Activated naive CD4-positive, alpha-beta T cell treated with anti-CD3 and anti-CD28 coated beads, Interleukin-2, amount 50 U/mL, for 24 hours (primary cell): ENCODE data around the gene SMCHD1.
"Not testable (repeated sequence)": the region's sequence is repeated elsewhere in the genome, so short reads cannot be mapped to it uniquely, and the experiment has no call there.

Experiments used
- H3K27ac Mint-ChIP-seq: one replicate; pipeline ENCODE4 v1.8.0; 2021; ENCODE audit warnings: mild to moderate bottlenecking, mixed read lengths
- H3K27me3 Mint-ChIP-seq: one replicate; pipeline ENCODE4 v1.8.0; 2021; ENCODE audit warnings: mixed read lengths
- H3K36me3 Mint-ChIP-seq: one replicate; pipeline ENCODE4 v1.8.0; 2021; ENCODE audit warnings: mixed read lengths
- H3K4me1 Mint-ChIP-seq: one replicate; pipeline ENCODE4 v1.8.0; 2021; ENCODE audit warnings: mixed read lengths
- H3K4me3 Mint-ChIP-seq: one replicate; pipeline ENCODE4 v1.8.0; 2021; ENCODE audit warnings: mild to moderate bottlenecking, mixed read lengths
- H3K9me3 Mint-ChIP-seq: one replicate; pipeline ENCODE4 v1.8.0; 2021; ENCODE audit warnings: mixed read lengths

Gene SMCHD1

DNA sequence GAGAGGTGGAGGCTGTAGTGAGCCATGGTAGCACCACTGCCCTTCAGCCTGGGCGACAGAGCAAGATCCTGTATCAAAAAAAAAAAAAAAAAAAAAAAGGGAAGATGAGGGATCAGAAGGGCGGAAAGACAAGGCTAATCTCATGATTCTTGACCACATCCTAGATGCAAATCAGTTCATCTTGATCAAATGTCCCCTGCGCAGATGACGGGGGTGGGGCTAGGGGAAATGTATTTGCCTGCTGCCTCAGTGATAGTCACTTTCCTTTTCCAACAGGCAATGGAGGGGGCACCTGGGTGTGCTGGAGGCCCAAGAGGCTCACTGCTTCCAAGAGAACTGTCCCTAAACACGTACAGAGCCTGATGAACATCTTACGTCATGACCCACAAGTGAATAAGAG, 187.6 kb downstream of the SMCHD1 start:
- peaks cover 6% of the 10 kb centered on the region for H3K9me3 Mint-ChIP-seq
- H3K27me3 Mint-ChIP-seq, result peaks cover 9% of the 10 kb centered on the region
- H3K36me3 Mint-ChIP-seq, result peaks cover 4% of the 10 kb centered on the region
- H3K27ac Mint-ChIP-seq, result no peak overlapping the region
- peaks cover 12% of the 10 kb centered on the region for H3K4me1 Mint-ChIP-seq
- H3K4me3 Mint-ChIP-seq, result no peak overlapping the region

DNA sequence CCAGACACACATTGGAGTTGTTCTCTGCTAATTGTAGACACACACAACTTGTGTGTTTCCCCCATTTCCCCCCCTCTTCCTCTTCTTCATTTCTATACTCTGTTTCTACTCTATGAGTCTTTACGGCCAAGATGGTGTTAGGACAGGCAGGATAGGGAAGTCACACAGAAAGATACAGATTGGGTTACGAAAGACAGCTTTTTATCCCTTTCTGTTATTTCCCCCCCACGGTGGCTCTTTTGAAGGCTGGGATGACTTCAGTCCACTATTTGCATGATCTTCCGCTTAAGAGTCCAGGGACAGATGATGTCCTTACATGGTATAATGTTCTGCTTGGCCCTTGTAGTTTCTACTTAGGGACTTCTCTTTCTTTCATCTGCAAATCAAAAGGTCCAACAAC, 189.6 kb downstream of the SMCHD1 start:
- Mint-ChIP-seq H3K4me3 (no peak overlapping the region), H3K27ac (no peak overlapping the region), H3K36me3 (no peaks in the 10 kb centered on the region), H3K9me3 (no peaks in the 10 kb centered on the region), H3K27me3 (peaks cover 26% of the 10 kb centered on the region), H3K4me1 (peaks cover 19% of the 10 kb centered on the region)

DNA sequence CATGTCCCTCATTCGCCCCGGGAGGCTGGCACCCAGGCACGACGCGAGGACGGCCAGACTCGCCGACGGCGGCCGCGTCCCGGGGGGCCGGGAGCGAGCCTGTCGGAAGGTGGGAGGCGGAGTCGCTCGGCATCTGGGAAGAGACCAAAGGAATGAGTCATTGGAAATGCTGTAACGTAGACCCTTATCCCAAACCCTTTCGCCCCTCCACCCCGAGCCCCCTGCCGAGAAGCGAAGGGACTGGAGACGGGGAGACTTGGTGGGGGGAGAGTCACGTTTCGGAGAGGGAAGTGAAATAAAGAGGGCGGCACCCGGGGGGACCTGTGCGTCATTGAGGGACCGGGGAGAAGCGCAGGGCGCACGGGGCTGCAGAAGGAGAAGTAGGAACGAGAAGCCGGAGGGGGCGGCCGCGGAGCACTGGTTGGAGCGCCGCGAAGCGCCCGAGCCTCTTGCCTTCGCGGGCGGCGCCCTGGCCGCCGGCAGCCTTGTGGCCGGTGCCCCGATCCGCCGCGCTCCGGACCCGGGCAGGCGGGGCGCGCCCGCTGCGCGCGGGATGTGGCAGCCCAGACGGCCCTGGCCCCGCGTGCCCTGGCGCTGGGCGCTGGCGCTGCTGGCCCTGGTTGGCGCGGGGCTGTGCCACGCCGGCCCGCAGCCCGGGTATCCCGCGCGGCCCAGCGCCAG, 191.2 kb downstream of the SMCHD1 start, which contains the start of gene EMILIN2:
Gene EMILIN2 (plus strand): TSS at position 371 of the 681 bp plus-strand sequence. CDS start 183 bp downstream, at position 554.
- Mint-ChIP-seq H3K27ac (peak within 1 kb of the TSS; percentile 33), H3K36me3 (no peaks in the 10 kb centered on the region), H3K27me3 (peaks cover 31% of the 10 kb centered on the region)

DNA sequence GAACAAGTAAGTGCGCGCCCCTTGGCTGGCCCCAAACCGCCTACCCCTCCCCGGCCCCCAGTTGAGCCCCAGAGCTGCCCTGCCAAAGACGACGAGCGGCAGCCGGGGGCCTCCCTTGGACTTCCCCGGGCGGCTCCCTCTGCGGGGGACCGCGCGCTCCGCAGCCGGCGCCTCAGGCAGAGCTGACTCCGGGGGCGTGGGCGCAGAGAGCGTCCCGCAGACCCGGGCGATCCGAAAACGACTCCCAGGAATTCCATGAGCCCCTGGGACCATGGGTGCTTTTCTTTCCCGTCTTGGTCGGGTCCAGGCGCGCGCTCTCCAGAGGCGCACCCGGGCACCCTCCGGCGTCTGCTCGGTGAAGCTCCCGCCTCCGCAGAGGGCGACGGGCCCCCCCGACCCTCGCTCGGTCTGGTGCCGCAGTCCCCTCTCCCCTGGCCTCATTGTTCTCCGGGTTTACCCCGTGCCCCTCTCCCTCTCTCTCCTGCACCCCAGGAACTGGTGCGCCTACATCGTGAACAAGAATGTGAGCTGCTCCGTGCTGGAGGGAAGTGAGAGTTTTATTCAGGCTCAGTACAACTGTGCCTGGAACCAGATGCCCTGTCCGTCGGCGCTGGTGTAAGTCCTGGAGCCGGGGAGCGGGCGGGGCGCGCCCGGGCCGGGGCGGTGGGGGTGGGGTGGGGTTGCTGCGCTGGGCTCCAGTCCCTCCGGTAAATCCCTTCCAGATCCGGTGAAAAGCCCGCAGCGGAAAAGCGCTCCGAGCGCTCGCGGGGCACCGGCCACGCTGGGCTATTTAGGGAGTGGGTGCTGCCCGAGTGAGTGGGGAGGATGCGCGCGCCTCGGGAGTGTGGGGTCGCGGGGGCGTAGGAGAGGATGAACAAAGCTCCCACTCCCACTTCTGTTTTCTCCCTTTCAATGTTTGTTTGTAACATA, 192.1 kb downstream of the SMCHD1 start:
- H3K36me3 Mint-ChIP-seq, result no peaks in the 10 kb centered on the region
- peak overlapping the region; percentile 87 for H3K4me3 Mint-ChIP-seq
- peak overlapping the region; percentile 51 for H3K27ac Mint-ChIP-seq
- no peaks in the 10 kb centered on the region for H3K9me3 Mint-ChIP-seq
- H3K4me1 Mint-ChIP-seq, result peaks cover 23% of the 10 kb centered on the region
- peaks cover 35% of the 10 kb centered on the region for H3K27me3 Mint-ChIP-seq

More for the DNA sequence above, 191.2 kb downstream of the SMCHD1 start, which contains the start of gene EMILIN2:
- Mint-ChIP-seq H3K9me3 (no peaks in the 10 kb centered on the region), H3K4me3 (peak within 1 kb of the TSS; percentile 89), H3K4me1 (peaks cover 23% of the 10 kb centered on the region)

DNA sequence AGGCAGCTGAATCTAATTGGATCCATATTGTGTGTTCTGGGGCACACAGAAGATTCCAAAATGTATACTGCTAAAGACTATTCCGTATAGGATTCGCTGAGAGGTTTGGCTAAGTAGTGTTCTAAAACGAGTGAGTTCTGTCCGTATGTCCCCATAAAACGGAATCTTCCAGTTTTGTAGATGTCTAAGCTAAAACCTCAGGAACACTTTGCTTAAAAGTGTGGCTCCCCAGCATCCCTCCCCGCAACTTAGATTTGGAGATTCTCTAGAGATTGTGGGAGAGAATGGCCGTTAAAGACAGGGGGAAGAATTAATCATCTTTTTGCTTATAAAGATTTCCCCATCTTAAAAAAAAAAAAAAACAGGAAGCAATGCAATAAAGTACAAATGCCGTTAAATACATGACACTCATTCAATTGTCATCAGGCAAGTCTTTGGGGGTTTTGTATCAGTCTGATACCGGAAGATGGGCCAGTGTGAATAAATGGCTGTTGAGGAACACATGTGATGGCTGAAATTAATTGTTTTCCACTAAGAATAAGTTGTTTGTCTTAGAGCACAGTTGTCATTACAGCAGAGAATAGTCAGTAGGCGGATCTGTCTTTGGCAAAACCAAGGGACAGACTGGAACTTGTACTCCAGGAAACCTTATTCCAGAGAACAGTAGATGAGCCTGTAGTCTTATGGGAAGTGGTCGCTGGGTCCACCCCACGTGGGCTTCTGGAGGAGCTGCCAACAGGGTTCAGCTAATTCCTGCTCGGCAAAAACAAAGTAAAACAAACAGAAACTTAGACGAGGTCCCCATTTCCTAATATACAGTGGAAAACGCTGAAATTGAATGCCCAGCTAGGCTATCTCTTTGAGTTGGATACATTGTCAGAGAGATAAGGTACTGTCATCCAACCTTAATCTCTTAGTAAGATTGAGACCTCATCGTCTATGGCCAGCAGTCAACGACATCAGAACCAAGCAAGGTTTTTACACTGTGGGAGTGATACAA, 193.0 kb downstream of the SMCHD1 start:
- no peaks in the 10 kb centered on the region for H3K36me3 Mint-ChIP-seq
- peaks cover 23% of the 10 kb centered on the region for H3K4me1 Mint-ChIP-seq
- H3K9me3 Mint-ChIP-seq, result no peaks in the 10 kb centered on the region
- peak overlapping the region; percentile 30 for H3K27ac Mint-ChIP-seq
- H3K27me3 Mint-ChIP-seq, result peaks cover 35% of the 10 kb centered on the region
- peak overlapping the region; percentile 87 for H3K4me3 Mint-ChIP-seq

DNA sequence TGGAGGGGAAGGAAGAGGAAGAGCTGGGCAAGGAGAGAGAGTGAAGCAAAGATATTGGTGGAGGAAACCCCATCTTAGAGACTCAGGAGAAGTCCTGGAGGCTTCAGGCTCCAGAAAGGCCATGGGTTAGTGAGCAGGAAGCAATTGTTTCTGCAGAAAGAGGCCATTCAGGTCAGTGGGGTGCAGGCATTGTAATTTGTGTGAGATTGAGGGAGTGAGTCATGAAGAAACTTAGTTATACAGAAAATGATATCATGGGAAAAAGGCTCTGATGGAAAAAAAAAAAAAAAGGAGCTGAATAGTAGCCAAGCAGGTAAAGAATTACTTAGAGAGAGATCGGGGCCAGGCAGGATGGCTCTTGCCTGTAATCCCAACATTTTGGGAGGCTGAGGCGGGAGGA, 195.3 kb downstream of the SMCHD1 start:
- H3K9me3 Mint-ChIP-seq, result no peaks in the 10 kb centered on the region
- H3K4me1 Mint-ChIP-seq, result peaks cover 22% of the 10 kb centered on the region
- H3K27me3 Mint-ChIP-seq, result peaks cover 33% of the 10 kb centered on the region
- no peaks in the 10 kb centered on the region for H3K36me3 Mint-ChIP-seq
- H3K27ac Mint-ChIP-seq, result no peak overlapping the region
- H3K4me3 Mint-ChIP-seq, result no peak overlapping the region

DNA sequence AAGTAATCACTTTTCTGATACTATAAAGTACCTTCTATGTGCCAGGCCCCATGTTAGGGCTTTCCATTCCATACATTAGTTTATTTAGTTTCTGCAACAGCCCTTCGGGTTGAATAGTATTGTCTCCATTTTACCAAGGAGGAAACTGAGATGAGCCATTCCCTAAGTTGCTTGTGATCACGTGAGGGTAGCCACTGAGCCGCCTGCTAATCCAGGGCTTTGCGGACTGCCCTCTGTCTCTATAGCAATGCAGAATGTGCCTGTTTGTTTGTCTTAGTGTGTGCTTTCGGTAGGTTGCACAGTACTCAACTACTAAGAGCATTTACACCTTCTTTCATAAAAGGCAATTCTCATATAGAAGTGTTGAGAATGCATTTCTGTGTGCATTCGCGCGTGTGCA, 196.2 kb downstream of the SMCHD1 start:
- H3K9me3 Mint-ChIP-seq, result no peaks in the 10 kb centered on the region
- H3K36me3 Mint-ChIP-seq, result no peaks in the 10 kb centered on the region
- H3K27ac Mint-ChIP-seq, result no peak overlapping the region
- H3K4me1 Mint-ChIP-seq, result peaks cover 22% of the 10 kb centered on the region
- peaks cover 29% of the 10 kb centered on the region for H3K27me3 Mint-ChIP-seq
- no peak overlapping the region for H3K4me3 Mint-ChIP-seq

DNA sequence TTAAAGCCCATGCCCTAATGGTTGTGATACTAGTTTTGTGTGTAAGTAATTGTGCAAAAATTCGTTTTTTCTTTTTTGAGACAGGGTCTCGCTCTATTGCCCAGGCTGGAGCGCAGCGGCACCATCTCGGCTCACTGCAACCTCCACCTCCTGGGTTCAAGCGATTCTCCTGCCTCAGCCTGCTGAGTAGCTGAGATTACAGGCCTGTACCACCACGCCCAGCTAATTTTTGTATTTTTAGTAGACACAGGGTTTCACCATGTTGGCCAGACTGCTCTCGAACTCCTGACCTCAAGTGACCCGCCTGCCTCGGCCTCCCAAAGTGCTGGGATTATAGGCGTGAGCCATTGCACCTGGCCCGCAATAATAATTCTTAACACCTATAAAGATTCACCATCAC, 196.9 kb downstream of the SMCHD1 start:
- peaks cover 29% of the 10 kb centered on the region for H3K27me3 Mint-ChIP-seq

DNA sequence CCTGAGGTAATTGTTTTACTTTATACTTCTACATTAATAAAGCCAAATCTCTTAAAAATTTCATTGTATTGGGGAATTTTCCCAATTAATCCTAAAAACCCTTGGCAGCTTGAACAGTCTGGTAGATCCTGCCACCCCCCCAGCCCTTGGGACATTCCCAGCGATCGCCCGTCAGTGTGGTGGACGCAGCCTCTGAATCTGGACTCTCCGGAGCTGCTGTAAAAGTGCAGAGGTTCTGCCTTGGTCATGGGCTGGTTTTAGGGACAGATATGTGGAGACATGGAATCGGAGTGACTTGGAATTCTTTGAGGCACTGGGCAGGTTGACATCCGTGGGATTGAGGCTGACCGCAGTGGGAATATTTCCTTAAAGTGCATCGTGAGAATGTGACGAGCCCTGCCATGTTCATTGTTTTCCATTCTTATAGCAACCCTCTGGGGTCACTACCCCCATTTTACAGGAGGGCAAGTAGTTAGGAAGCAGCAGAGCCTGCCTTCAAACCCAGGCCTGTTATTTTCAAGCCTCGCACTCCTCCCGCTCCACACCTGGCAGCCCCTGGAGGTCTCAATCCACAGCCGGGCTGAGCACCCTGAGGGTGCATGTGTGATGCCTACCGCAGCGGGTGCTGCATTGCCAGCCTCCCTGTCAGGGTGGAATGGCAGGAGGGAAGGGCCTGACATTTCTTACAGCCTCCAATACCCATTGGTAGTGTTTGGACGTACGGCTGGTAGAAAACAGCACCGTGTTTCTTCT, 197.8 kb downstream of the SMCHD1 start:
- Mint-ChIP-seq H3K9me3 (no peaks in the 10 kb centered on the region), H3K4me1 (peaks cover 13% of the 10 kb centered on the region), H3K4me3 (no peak overlapping the region), H3K36me3 (no peaks in the 10 kb centered on the region), H3K27ac (no peak overlapping the region), H3K27me3 (peaks cover 26% of the 10 kb centered on the region)

More for the DNA sequence above, 196.9 kb downstream of the SMCHD1 start:
- H3K4me1 Mint-ChIP-seq, result peaks cover 22% of the 10 kb centered on the region
- not testable (repeated sequence) for H3K4me3 Mint-ChIP-seq, H3K27ac Mint-ChIP-seq, H3K36me3 Mint-ChIP-seq, H3K9me3 Mint-ChIP-seq

DNA sequence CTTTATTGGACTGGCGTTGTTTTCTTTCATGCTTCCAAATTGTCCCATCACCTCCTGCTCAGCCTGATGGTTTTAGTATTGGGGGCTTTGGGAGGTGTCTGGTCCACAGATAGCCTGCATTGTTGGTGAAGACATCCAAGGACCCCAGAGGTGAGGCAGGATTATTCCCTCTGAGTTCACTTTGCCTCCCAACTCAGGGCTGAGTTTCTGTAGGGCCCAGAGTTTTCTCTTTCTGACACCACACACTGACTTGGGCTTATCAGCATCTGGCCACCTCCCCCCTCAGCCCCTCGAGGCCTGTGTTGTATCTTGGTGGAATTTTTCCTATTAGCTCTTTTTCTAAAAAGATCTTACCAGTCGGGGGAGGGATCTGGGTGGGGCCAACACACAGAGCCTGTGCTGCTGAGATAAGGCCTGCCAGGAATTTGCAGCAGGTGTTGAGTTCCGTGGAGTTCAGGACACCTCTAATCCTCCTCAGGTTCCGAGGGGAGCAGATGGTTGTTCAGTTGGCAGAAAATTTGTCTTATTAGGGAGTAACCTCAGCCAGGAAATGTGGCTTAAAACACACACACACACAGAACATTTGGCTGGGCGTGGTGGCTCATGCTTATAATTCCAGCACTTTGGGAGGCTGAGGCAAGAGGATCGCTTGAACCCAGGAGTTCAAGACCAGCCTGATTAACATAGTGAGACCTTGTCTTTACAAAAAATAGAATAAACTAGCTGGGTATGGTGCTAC, 198.6 kb downstream of the SMCHD1 start:
- no peak overlapping the region for H3K4me3 Mint-ChIP-seq
- no peaks in the 10 kb centered on the region for H3K36me3 Mint-ChIP-seq
- H3K27me3 Mint-ChIP-seq, result peaks cover 18% of the 10 kb centered on the region
- H3K27ac Mint-ChIP-seq, result no peak overlapping the region
- H3K4me1 Mint-ChIP-seq, result peaks cover 8% of the 10 kb centered on the region
- H3K9me3 Mint-ChIP-seq, result no peaks in the 10 kb centered on the region
